Liver (tissue), 3 donors: ENCODE measurements around the gene TSPAN32.

ENCODE experiments used
- EGR1 ChIP-seq, 2 donors: IDR thresholded peaks; 2 replicates each; pipeline ENCODE4 v1.6.1; 2016 to 2018; ENCODE audit warnings: antibody characterized with exemption in 2 of 2, low read depth in 2 of 2
- FOXA1 ChIP-seq: IDR thresholded peaks from 2 replicates; pipeline ENCODE4 v1.6.1; 2016; ENCODE audit warnings: antibody characterized with exemption
- GABPA ChIP-seq, 2 donors: IDR thresholded peaks in 1 of 2; conservative IDR thresholded peaks in 1 of 2; 2 replicates each; pipeline ENCODE4 v1.6.1; 2016; ENCODE audit warnings: antibody characterized with exemption in 2 of 2, mild to moderate bottlenecking in 1 of 2, moderate library complexity in 1 of 2
- JUND ChIP-seq, 2 donors: IDR thresholded peaks; 2 replicates each; pipeline ENCODE4 v1.6.1; 2016; ENCODE audit warnings: antibody characterized with exemption in 2 of 2
- MAX ChIP-seq: IDR thresholded peaks from 2 replicates; pipeline ENCODE4 v1.6.1; 2016; ENCODE audit warnings: antibody characterized with exemption
- RAD21 ChIP-seq, 2 donors: IDR thresholded peaks; 2 replicates each; pipeline ENCODE4 v1.6.1; 2016; ENCODE audit warnings: antibody characterized with exemption in 2 of 2, mild to moderate bottlenecking in 2 of 2
- RXRA ChIP-seq, 2 donors: IDR thresholded peaks; 2 replicates each; pipeline ENCODE4 v1.6.1; 2017 to 2018; ENCODE audit warnings: antibody characterized with exemption in 2 of 2, mild to moderate bottlenecking in 1 of 2
- SP1 ChIP-seq: IDR thresholded peaks from 2 replicates; pipeline ENCODE4 v1.6.1; 2018; ENCODE audit warnings: antibody characterized with exemption, mild to moderate bottlenecking
- TAF1 ChIP-seq: conservative IDR thresholded peaks from 2 replicates; pipeline ENCODE4 v1.6.1; 2016; ENCODE audit warnings: antibody characterized with exemption, mild to moderate bottlenecking
- YY1 ChIP-seq: IDR thresholded peaks from 2 replicates; pipeline ENCODE4 v1.6.1; 2016; ENCODE audit warnings: antibody characterized with exemption, mild to moderate bottlenecking
- TF ChIP-seq, protein P1 (sequence below): fragments of 150-350 bp; IDR thresholded peaks from 2 replicates; pipeline ENCODE4 v1.5.1; 2017; ENCODE audit warnings: improper control_type of control experiment, low read depth, low read length; ENCODE audit not compliant: missing input control
- TF ChIP-seq, protein P2 (sequence below): IDR thresholded peaks from 2 replicates; pipeline ENCODE4 v1.6.1; 2016; ENCODE audit warnings: antibody characterized with exemption, mild to moderate bottlenecking
- TF ChIP-seq, protein P3 (sequence below): IDR thresholded peaks from 2 replicates; pipeline ENCODE4 v1.6.1; 2016; ENCODE audit warnings: antibody characterized with exemption
- TF ChIP-seq, protein P4 (sequence below): IDR thresholded peaks from 2 replicates; pipeline ENCODE4 v1.6.1; 2016; ENCODE audit warnings: antibody characterized with exemption
- donor health status: healthy.
- donor health status: healthy.

- TF ChIP-seq EGR1 (IDR thresholded peaks at IDR 0.05; ENCODE audit: low read depth in 2 of 2), result no peak
- TF ChIP-seq, protein P1, sequence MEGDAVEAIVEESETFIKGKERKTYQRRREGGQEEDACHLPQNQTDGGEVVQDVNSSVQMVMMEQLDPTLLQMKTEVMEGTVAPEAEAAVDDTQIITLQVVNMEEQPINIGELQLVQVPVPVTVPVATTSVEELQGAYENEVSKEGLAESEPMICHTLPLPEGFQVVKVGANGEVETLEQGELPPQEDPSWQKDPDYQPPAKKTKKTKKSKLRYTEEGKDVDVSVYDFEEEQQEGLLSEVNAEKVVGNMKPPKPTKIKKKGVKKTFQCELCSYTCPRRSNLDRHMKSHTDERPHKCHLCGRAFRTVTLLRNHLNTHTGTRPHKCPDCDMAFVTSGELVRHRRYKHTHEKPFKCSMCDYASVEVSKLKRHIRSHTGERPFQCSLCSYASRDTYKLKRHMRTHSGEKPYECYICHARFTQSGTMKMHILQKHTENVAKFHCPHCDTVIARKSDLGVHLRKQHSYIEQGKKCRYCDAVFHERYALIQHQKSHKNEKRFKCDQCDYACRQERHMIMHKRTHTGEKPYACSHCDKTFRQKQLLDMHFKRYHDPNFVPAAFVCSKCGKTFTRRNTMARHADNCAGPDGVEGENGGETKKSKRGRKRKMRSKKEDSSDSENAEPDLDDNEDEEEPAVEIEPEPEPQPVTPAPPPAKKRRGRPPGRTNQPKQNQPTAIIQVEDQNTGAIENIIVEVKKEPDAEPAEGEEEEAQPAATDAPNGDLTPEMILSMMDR, result no peak
- no peak for TF ChIP-seq SP1
- no peak for TF ChIP-seq YY1
- TF ChIP-seq RAD21 (IDR thresholded peaks at IDR 0.05), result no peak
- no peak for TF ChIP-seq TAF1
- TF ChIP-seq RXRA (IDR thresholded peaks at IDR 0.05), result no peak
- no peak for TF ChIP-seq FOXA1
- TF ChIP-seq, protein P2, sequence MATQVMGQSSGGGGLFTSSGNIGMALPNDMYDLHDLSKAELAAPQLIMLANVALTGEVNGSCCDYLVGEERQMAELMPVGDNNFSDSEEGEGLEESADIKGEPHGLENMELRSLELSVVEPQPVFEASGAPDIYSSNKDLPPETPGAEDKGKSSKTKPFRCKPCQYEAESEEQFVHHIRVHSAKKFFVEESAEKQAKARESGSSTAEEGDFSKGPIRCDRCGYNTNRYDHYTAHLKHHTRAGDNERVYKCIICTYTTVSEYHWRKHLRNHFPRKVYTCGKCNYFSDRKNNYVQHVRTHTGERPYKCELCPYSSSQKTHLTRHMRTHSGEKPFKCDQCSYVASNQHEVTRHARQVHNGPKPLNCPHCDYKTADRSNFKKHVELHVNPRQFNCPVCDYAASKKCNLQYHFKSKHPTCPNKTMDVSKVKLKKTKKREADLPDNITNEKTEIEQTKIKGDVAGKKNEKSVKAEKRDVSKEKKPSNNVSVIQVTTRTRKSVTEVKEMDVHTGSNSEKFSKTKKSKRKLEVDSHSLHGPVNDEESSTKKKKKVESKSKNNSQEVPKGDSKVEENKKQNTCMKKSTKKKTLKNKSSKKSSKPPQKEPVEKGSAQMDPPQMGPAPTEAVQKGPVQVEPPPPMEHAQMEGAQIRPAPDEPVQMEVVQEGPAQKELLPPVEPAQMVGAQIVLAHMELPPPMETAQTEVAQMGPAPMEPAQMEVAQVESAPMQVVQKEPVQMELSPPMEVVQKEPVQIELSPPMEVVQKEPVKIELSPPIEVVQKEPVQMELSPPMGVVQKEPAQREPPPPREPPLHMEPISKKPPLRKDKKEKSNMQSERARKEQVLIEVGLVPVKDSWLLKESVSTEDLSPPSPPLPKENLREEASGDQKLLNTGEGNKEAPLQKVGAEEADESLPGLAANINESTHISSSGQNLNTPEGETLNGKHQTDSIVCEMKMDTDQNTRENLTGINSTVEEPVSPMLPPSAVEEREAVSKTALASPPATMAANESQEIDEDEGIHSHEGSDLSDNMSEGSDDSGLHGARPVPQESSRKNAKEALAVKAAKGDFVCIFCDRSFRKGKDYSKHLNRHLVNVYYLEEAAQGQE, result no peak
- TF ChIP-seq, protein P3, sequence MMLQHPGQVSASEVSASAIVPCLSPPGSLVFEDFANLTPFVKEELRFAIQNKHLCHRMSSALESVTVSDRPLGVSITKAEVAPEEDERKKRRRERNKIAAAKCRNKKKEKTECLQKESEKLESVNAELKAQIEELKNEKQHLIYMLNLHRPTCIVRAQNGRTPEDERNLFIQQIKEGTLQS, result no peak
- TF ChIP-seq, protein P4, sequence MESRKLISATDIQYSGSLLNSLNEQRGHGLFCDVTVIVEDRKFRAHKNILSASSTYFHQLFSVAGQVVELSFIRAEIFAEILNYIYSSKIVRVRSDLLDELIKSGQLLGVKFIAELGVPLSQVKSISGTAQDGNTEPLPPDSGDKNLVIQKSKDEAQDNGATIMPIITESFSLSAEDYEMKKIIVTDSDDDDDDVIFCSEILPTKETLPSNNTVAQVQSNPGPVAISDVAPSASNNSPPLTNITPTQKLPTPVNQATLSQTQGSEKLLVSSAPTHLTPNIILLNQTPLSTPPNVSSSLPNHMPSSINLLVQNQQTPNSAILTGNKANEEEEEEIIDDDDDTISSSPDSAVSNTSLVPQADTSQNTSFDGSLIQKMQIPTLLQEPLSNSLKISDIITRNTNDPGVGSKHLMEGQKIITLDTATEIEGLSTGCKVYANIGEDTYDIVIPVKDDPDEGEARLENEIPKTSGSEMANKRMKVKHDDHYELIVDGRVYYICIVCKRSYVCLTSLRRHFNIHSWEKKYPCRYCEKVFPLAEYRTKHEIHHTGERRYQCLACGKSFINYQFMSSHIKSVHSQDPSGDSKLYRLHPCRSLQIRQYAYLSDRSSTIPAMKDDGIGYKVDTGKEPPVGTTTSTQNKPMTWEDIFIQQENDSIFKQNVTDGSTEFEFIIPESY, result no peak
- TF ChIP-seq JUND (IDR thresholded peaks at IDR 0.05), result no peak
- no peak for TF ChIP-seq MAX
- no peak for TF ChIP-seq GABPA (IDR thresholded peaks at IDR 0.05 in 1 of 2, conservative IDR thresholded peaks at IDR 0.05 in 1 of 2)
Measured at GRCh38 chr11:2361565-2361964, 59.8 kb downstream of the TSPAN32 start.
